Measurements from ENCODE around the gene GET4.

DNA sequence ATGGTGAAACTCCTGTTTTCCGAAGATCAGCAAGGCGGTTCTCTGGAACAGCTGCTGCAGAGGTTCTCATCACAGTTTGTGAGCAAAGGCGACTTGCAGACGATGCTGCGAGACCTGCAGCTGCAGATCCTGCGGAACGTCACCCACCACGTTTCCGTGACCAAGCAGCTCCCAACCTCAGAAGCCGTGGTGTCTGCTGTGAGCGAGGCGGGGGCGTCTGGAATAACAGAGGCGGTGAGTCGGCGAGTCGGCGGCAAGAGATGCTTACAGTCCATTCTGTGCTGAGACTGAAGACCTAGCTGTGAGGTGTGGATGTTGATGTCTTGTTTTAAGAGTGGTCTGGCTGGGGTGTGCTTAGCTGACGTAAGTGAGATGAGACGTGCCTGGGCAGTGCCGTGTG, 16.2 kb upstream of the GET4 start:
- TF ChIP-seq POLR2AphosphoS5 (IDR thresholded peaks at IDR 0.05; ENCODE audit: low read depth, low read length), result no peak
- TF ChIP-seq, protein P1, sequence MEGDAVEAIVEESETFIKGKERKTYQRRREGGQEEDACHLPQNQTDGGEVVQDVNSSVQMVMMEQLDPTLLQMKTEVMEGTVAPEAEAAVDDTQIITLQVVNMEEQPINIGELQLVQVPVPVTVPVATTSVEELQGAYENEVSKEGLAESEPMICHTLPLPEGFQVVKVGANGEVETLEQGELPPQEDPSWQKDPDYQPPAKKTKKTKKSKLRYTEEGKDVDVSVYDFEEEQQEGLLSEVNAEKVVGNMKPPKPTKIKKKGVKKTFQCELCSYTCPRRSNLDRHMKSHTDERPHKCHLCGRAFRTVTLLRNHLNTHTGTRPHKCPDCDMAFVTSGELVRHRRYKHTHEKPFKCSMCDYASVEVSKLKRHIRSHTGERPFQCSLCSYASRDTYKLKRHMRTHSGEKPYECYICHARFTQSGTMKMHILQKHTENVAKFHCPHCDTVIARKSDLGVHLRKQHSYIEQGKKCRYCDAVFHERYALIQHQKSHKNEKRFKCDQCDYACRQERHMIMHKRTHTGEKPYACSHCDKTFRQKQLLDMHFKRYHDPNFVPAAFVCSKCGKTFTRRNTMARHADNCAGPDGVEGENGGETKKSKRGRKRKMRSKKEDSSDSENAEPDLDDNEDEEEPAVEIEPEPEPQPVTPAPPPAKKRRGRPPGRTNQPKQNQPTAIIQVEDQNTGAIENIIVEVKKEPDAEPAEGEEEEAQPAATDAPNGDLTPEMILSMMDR (IDR thresholded peaks at IDR 0.05), result no peak
- TF ChIP-seq, protein P2, sequence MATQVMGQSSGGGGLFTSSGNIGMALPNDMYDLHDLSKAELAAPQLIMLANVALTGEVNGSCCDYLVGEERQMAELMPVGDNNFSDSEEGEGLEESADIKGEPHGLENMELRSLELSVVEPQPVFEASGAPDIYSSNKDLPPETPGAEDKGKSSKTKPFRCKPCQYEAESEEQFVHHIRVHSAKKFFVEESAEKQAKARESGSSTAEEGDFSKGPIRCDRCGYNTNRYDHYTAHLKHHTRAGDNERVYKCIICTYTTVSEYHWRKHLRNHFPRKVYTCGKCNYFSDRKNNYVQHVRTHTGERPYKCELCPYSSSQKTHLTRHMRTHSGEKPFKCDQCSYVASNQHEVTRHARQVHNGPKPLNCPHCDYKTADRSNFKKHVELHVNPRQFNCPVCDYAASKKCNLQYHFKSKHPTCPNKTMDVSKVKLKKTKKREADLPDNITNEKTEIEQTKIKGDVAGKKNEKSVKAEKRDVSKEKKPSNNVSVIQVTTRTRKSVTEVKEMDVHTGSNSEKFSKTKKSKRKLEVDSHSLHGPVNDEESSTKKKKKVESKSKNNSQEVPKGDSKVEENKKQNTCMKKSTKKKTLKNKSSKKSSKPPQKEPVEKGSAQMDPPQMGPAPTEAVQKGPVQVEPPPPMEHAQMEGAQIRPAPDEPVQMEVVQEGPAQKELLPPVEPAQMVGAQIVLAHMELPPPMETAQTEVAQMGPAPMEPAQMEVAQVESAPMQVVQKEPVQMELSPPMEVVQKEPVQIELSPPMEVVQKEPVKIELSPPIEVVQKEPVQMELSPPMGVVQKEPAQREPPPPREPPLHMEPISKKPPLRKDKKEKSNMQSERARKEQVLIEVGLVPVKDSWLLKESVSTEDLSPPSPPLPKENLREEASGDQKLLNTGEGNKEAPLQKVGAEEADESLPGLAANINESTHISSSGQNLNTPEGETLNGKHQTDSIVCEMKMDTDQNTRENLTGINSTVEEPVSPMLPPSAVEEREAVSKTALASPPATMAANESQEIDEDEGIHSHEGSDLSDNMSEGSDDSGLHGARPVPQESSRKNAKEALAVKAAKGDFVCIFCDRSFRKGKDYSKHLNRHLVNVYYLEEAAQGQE (IDR thresholded peaks at IDR 0.05; ENCODE audit: low read depth, low read length), result no peak
- no peak for TF ChIP-seq EZH2phosphoT487 (IDR thresholded peaks at IDR 0.05; ENCODE audit: borderline replicate concordance, low read depth)
- TF ChIP-seq SMC3 (IDR thresholded peaks at IDR 0.05; ENCODE audit: low read depth, low read length), result no peak
- no peak for TF ChIP-seq EP300 (IDR thresholded peaks at IDR 0.05; ENCODE audit: borderline replicate concordance in 1 of 2, low read depth in 1 of 2, low read length in 1 of 2)
- TF ChIP-seq FOXJ3 (CRISPR knock-in tag; IDR thresholded peaks at IDR 0.05), result no peak
- TF ChIP-seq GATA2 (CRISPR knock-in tag; IDR thresholded peaks at IDR 0.05), result no peak
- TF ChIP-seq, protein P3, sequence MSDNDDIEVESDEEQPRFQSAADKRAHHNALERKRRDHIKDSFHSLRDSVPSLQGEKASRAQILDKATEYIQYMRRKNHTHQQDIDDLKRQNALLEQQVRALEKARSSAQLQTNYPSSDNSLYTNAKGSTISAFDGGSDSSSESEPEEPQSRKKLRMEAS (IDR thresholded peaks at IDR 0.05; ENCODE audit: low read depth), result no peak
- TF ChIP-seq, protein P4, sequence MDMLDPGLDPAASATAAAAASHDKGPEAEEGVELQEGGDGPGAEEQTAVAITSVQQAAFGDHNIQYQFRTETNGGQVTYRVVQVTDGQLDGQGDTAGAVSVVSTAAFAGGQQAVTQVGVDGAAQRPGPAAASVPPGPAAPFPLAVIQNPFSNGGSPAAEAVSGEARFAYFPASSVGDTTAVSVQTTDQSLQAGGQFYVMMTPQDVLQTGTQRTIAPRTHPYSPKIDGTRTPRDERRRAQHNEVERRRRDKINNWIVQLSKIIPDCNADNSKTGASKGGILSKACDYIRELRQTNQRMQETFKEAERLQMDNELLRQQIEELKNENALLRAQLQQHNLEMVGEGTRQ (IDR thresholded peaks at IDR 0.05; ENCODE audit: borderline replicate concordance, low read depth, low read length), result no peak
